ENCODE data around the gene MCC. TPM values are rescaled to one million over a fixed set of nuclear protein-coding genes. Genes with fewer than 3 reads are reported as not detected.

Gene MCC
- total RNA-seq, 6 donors from 2014 or later = 12.1 to 67.1 (median 21.3) TPM

DNA sequence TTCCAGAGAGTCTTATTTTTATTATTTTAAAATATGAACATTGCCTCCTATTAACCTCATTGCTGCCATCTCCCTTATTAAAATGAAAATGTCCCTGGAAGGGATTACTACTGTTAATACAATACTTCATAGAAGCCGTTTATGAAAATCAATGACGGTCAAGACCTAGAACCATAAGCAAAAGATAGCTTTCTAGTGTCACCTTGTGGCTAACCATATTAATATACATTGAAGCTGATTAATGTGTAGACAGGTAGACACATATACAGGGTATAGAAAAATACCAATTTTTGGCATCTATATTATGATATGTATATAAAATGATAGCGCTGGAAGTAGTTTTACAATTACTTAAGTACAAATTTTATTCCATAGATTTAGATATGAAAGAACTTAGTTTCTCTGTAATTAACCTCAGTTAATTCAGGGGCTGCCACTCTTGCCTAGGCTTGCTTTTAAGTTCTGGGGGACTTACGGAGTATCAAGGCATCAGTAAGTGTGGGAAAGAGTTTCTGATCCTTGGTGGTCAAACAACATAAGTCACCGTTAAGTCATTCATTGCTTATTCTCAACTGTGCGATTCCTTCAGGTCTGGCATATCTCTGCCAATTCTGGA lies 22.7 kb upstream of the MCC start:
- Histone ChIP-seq H3K4me1 (peaks cover 16 to 22% (median 19%) of the 10 kb centered on the region in 4 donors), H3K4me3 (no peak overlapping the region), H3K9me3 (no peaks in the 10 kb centered on the region), H3K27me3 (no peaks in the 10 kb centered on the region), H3K36me3 (no peaks in the 10 kb centered on the region), H3K27ac (no peak overlapping the region)
- no peak for TF ChIP-seq EP300 (IDR thresholded peaks at IDR 0.05)
- TF ChIP-seq, protein P1, sequence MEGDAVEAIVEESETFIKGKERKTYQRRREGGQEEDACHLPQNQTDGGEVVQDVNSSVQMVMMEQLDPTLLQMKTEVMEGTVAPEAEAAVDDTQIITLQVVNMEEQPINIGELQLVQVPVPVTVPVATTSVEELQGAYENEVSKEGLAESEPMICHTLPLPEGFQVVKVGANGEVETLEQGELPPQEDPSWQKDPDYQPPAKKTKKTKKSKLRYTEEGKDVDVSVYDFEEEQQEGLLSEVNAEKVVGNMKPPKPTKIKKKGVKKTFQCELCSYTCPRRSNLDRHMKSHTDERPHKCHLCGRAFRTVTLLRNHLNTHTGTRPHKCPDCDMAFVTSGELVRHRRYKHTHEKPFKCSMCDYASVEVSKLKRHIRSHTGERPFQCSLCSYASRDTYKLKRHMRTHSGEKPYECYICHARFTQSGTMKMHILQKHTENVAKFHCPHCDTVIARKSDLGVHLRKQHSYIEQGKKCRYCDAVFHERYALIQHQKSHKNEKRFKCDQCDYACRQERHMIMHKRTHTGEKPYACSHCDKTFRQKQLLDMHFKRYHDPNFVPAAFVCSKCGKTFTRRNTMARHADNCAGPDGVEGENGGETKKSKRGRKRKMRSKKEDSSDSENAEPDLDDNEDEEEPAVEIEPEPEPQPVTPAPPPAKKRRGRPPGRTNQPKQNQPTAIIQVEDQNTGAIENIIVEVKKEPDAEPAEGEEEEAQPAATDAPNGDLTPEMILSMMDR (IDR thresholded peaks at IDR 0.05) = peak in 3 of 6 experiments; percentile 38 to 45 (median 42)
- 59 to 61% methylated on average over 6 of the region's 6 CpGs for WGBS, 2 donors
- ATAC-seq (ENCODE audit: low FRiP score in 2 of 2) (no peak), DNase-seq (no peak)

DNA sequence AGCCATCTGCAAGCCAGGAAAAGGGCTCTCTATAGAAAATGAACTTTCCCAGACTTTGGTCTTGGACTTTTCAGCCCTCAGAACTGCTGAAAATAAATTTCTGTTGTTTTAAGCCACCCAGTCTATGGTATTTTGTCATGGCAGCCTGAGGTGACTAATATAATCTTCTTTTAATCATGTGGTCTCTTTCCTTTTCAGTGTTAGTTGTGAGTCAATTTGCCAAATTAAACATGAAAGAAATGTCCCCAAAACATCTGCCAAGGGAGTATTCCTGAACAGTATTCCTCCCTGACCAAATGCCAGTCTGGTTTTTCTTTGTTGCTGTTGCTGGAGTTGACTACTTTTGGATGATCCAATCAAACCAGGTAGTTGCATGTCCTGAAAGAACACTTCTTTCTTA lies 20.5 kb upstream of the MCC start:
- DNase-seq (no peak), ATAC-seq (ENCODE audit: low FRiP score in 2 of 2) (no peak)
- H3K4me3 ChIP-seq = no peak overlapping the region
- no peaks in the 10 kb centered on the region for H3K36me3 ChIP-seq
- TF ChIP-seq POLR2AphosphoS5 (IDR thresholded peaks at IDR 0.05) = no peak
- H3K27ac ChIP-seq = no peak overlapping the region
- H3K9me3 ChIP-seq = no peaks in the 10 kb centered on the region
- H3K27me3 ChIP-seq = no peaks in the 10 kb centered on the region
- H3K4me1 ChIP-seq = peaks cover 0 to 5% (median 5%) of the 10 kb centered on the region in 4 donors

DNA sequence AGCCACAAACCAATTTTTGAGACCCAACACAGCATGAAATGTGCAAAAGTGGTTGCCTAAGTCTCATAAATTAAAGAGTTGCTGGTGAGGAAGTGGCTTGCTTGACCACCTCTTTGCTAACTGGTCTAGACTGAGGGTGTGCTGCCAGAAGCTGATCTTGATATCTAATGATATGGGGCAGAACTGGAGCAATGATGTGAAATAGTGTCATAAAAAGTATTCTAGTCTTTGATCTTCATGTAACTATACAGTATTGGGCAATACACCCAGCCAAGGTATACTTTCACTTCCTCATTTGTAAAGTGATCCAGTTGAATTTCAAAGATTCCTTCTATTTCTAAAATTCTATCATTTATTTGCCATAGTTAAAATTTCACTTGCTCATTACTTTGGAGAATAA lies 19.3 kb upstream of the MCC start:
- Histone ChIP-seq H3K27me3 (no peaks in the 10 kb centered on the region), H3K9me3 (no peaks in the 10 kb centered on the region), H3K4me3 (no peak overlapping the region), H3K4me1 (no peaks in the 10 kb centered on the region), H3K27ac (no peak overlapping the region), H3K36me3 (no peaks in the 10 kb centered on the region)
- DNase-seq = no peak
- TF ChIP-seq POLR2A (IDR thresholded peaks at IDR 0.05) (no peak), EP300 (IDR thresholded peaks at IDR 0.05) (no peak), POLR2AphosphoS5 (IDR thresholded peaks at IDR 0.05) (no peak)
- TF ChIP-seq, protein P1 (IDR thresholded peaks at IDR 0.05) = no peak
- ATAC-seq (ENCODE audit: low FRiP score in 2 of 2) = no peak

DNA sequence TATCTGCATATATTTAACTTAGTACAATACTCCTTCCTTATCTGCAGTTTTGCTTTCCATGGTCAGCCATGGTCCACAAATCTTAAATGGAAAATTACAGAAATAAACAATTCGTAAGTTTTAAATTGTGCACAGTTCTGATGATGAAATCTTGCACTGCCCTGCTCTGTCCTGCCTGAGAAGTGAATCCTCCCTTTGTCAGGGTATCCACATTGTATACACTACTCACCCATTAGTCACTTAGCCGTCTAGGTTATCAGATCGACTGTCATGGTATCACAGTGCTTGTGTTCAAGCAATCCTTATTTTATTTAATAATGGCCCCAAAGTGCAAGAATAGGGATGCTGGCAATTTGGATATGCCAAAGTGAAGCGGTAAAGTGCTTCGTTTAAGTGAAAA lies 16.9 kb upstream of the MCC start:
- no peaks in the 10 kb centered on the region for H3K27me3 ChIP-seq
- TF ChIP-seq POLR2A (IDR thresholded peaks at IDR 0.05) = no peak
- TF ChIP-seq, protein P1 (IDR thresholded peaks at IDR 0.05) = no peak
- TF ChIP-seq POLR2AphosphoS5 (IDR thresholded peaks at IDR 0.05) = no peak
- TF ChIP-seq EP300 (IDR thresholded peaks at IDR 0.05) = no peak
- 79 to 80% methylated on average over 5 of the region's 5 CpGs for whole genome bisulfite sequencing, 2 donors
- H3K4me1 ChIP-seq = no peaks in the 10 kb centered on the region
- ATAC-seq (ENCODE audit: low FRiP score in 2 of 2) (no peak), DNase-seq (no peak)
- H3K4me3 ChIP-seq = no peak overlapping the region
- no peaks in the 10 kb centered on the region for H3K36me3 ChIP-seq
- H3K27ac ChIP-seq = no peak overlapping the region
- H3K9me3 ChIP-seq = no peaks in the 10 kb centered on the region

DNA sequence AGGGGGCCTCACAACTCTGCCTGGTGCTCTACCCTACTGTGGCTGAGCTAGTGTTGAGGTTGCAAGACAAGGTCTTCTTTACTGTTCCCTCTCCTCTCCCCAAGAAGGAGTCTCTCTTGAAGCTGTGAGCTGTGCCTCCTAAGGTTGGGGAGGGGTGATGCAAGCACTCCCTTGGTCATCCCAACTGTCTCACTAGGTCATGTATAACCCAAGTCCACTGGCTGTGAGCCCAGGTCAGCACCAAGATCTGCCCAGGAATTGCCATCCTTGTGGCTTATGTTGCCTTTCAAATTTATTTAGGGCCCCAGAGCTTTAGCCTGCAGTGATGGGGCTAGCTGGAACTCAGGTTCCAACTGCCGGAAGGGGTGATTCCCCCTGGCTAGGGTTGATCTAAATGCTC lies 14.9 kb upstream of the MCC start:
- DNase-seq = no peak
- H3K9me3 ChIP-seq = no peaks in the 10 kb centered on the region
- no peaks in the 10 kb centered on the region for H3K27me3 ChIP-seq
- no peak for TF ChIP-seq POLR2A (IDR thresholded peaks at IDR 0.05)
- TF ChIP-seq POLR2AphosphoS5 (IDR thresholded peaks at IDR 0.05) = no peak
- TF ChIP-seq, protein P1 (IDR thresholded peaks at IDR 0.05) = no peak
- no peak for TF ChIP-seq EP300 (IDR thresholded peaks at IDR 0.05)
- H3K4me1 ChIP-seq = no peaks in the 10 kb centered on the region
- H3K4me3 ChIP-seq = no peak overlapping the region
- no peaks in the 10 kb centered on the region for H3K36me3 ChIP-seq
- 83 to 100% methylated on average over 1 of the region's 1 CpG for WGBS, 2 donors
- no peak for ATAC-seq (ENCODE audit: low FRiP score in 2 of 2)
- no peak overlapping the region for H3K27ac ChIP-seq

All from upper lobe of left lung (tissue), 6 donors.